Germinal center (tissue), 1 donor: ENCODE results near the gene ARHGAP19.

ENCODE experiments used
- DNase-seq: peaks from one replicate; pipeline ENCODE4 v3.0.0; 2012; ENCODE audit warnings: mixed read lengths, low spot score

ARHGAP19 gene

GRCh38 chr10:97228130-97228774 lies 64.2 kb downstream of the ARHGAP19 start:
- no peak for DNase-seq

GRCh38 chr10:97226398-97226797 lies 66.0 kb downstream of the ARHGAP19 start:
- no peak for DNase-seq

- DNase-seq: no peak
Measured at GRCh38 chr10:97224483-97225435, 67.7 kb downstream of the ARHGAP19 start.

- no peak for DNase-seq
Measured at GRCh38 chr10:97222326-97222961, 70.0 kb downstream of the ARHGAP19 start.

- DNase-seq: no peak
Measured at GRCh38 chr10:97220355-97220754, 72.1 kb downstream of the ARHGAP19 start.

GRCh38 chr10:97217299-97217698 lies 75.1 kb downstream of the ARHGAP19 start:
- DNase-seq: no peak

- DNase-seq: no peak
Measured at GRCh38 chr10:97215619-97216260, 76.7 kb downstream of the ARHGAP19 start.

- DNase-seq: no peak
Measured at GRCh38 chr10:97213431-97213830, 79.0 kb downstream of the ARHGAP19 start.

- DNase-seq: no peak
Measured at GRCh38 chr10:97211229-97211628, 81.2 kb downstream of the ARHGAP19 start.

GRCh38 chr10:97210543-97210960 lies 81.9 kb downstream of the ARHGAP19 start:
- DNase-seq: peak; percentile 63

- DNase-seq: no peak
Measured at GRCh38 chr10:97207756-97208346, 84.6 kb downstream of the ARHGAP19 start.

- DNase-seq: no peak
Measured at GRCh38 chr10:97207131-97207530, 85.3 kb downstream of the ARHGAP19 start.

- no peak for DNase-seq
Measured at GRCh38 chr10:97204826-97205679, 87.4 kb downstream of the ARHGAP19 start.

GRCh38 chr10:97203220-97203619 lies 89.2 kb downstream of the ARHGAP19 start:
- no peak for DNase-seq

GRCh38 chr10:97200616-97201015 lies 91.8 kb downstream of the ARHGAP19 start:
- no peak for DNase-seq

GRCh38 chr10:97199152-97199551 lies 93.3 kb downstream of the ARHGAP19 start:
- DNase-seq: no peak

- no peak for DNase-seq
Measured at GRCh38 chr10:97197030-97197500, 95.4 kb downstream of the ARHGAP19 start.

GRCh38 chr10:97196223-97197029 lies 96.0 kb downstream of the ARHGAP19 start:
- peak; percentile 78 for DNase-seq

- DNase-seq: no peak
Measured at GRCh38 chr10:97195706-97196222, 96.7 kb downstream of the ARHGAP19 start.
